ENCODE data around the gene TANC1.

DNA sequence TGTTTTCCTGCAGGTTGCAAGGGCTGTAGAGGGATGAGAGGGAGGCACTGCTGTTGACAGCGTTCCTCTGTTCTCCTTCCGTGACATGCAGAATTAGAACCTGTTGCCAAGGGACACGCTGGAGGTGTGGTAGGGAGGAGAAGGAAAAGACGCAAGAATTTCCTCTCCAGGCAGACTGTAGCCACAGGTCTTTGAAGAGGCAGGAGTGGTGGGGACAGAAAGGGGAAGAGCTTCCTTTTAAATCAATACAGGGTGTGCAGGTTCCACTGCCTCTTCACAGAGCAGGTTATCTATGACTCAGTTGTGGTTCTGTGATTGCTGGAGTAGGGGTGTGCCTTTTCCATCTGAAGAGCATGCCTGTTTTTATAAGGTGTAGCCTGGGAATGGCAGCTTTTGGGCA lies 185.0 kb downstream of the TANC1 start:
- TF ChIP-seq POLR2A (IDR thresholded peaks at IDR 0.05), result no peak
- TF ChIP-seq, protein P1, sequence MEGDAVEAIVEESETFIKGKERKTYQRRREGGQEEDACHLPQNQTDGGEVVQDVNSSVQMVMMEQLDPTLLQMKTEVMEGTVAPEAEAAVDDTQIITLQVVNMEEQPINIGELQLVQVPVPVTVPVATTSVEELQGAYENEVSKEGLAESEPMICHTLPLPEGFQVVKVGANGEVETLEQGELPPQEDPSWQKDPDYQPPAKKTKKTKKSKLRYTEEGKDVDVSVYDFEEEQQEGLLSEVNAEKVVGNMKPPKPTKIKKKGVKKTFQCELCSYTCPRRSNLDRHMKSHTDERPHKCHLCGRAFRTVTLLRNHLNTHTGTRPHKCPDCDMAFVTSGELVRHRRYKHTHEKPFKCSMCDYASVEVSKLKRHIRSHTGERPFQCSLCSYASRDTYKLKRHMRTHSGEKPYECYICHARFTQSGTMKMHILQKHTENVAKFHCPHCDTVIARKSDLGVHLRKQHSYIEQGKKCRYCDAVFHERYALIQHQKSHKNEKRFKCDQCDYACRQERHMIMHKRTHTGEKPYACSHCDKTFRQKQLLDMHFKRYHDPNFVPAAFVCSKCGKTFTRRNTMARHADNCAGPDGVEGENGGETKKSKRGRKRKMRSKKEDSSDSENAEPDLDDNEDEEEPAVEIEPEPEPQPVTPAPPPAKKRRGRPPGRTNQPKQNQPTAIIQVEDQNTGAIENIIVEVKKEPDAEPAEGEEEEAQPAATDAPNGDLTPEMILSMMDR (IDR thresholded peaks at IDR 0.05), result no peak

Measured in testis (tissue), 2 donors.